ENCODE results near the gene HDAC8.

The HDAC8 gene

GRCh38 chrX:72301781-72302180, 270.9 kb downstream of the HDAC8 start:
- in situ Hi-C loops (cut with MboI; ENCODE audit: low sequenced_read_pairs): no loop called here

- in situ Hi-C loops (cut with MboI; ENCODE audit: low sequenced_read_pairs): loop anchor here (25.0 kb wide), 1 partner anchor 237 kb away; no protein-coding TSS in a partner anchor
These were observed 272.6 kb downstream of the HDAC8 start for GRCh38 chrX:72299891-72300630.

GRCh38 chrX:72297953-72298730, 274.5 kb downstream of the HDAC8 start:
- in situ Hi-C loops (cut with MboI; ENCODE audit: low sequenced_read_pairs): loop anchor here (25.0 kb wide), 1 partner anchor 239 kb away; no protein-coding TSS in a partner anchor

- in situ Hi-C loops (cut with MboI; ENCODE audit: low sequenced_read_pairs): loop anchor here (25.0 kb wide), 1 partner anchor 240 kb away; no protein-coding TSS in a partner anchor
These were observed 275.7 kb downstream of the HDAC8 start for GRCh38 chrX:72296991-72297390.

- in situ Hi-C loops (cut with MboI; ENCODE audit: low sequenced_read_pairs): loop anchor here (25.0 kb wide), 1 partner anchor 242 kb away; no protein-coding TSS in a partner anchor
These were observed 276.9 kb downstream of the HDAC8 start for GRCh38 chrX:72295745-72296144.

GRCh38 chrX:72294497-72294896, 278.1 kb downstream of the HDAC8 start:
- in situ Hi-C loops (cut with MboI; ENCODE audit: low sequenced_read_pairs): loop anchor here (25.0 kb wide), 1 partner anchor 243 kb away; no protein-coding TSS in a partner anchor

- in situ Hi-C loops (cut with MboI; ENCODE audit: low sequenced_read_pairs): loop anchor here (25.0 kb wide), 1 partner anchor 255 kb away; no protein-coding TSS in a partner anchor
These were observed 290.3 kb downstream of the HDAC8 start for GRCh38 chrX:72282302-72282701.

GRCh38 chrX:72280321-72280845, 292.3 kb downstream of the HDAC8 start:
- in situ Hi-C loops (cut with MboI; ENCODE audit: low sequenced_read_pairs): loop anchor here (25.0 kb wide), 1 partner anchor 257 kb away; no protein-coding TSS in a partner anchor
